HEK293T (cell line): Measurements from ENCODE around the gene MRPL39.

Experiments used
- CTCF ChIA-PET: fragments of 350-600 bp; formaldehyde crosslinking; extraction: SDS; loops from one replicate; lab custom pipeline; 2021; ENCODE audit warnings: antibody characterized with exemption, inconsistent platforms; lab: Yijun Ruan, JAX
- POLR2A ChIA-PET: fragments of 350-600 bp; formaldehyde crosslinking; extraction: SDS; loops from one replicate; lab custom pipeline; 2020; ENCODE audit warnings: antibody characterized with exemption, inconsistent platforms; lab: Yijun Ruan, JAX
- DNase-seq: peaks from one replicate; pipeline ENCODE4 v3.0.0; 2012; ENCODE audit warnings: mixed read lengths; ENCODE audit errors: extremely low spot score
- ARNT ChIP-seq: fragments of 450-650 bp; IDR thresholded peaks from 2 replicates; pipeline ENCODE4 v1.6.1; 2017; ENCODE audit warnings: mild to moderate bottlenecking
- BHLHE40 ChIP-seq: fragments of 450-650 bp; IDR thresholded peaks from 2 replicates; pipeline ENCODE4 v1.6.1; 2016; ENCODE audit warnings: mild to moderate bottlenecking, moderate library complexity, borderline replicate concordance
- CTBP1 ChIP-seq: fragments of 450-650 bp; IDR thresholded peaks from 2 replicates; pipeline ENCODE4 v1.6.1; 2016; ENCODE audit warnings: borderline replicate concordance
- ELF4 ChIP-seq: fragments of 450-650 bp; IDR thresholded peaks from 2 replicates; pipeline ENCODE4 v1.6.1; 2017; ENCODE audit warnings: antibody characterized with exemption
- FOXA1 ChIP-seq: fragments of 450-650 bp; IDR thresholded peaks from 2 replicates; pipeline ENCODE4 v1.6.1; 2016; ENCODE audit warnings: mild to moderate bottlenecking
- FOXK2 ChIP-seq: fragments of 450-650 bp; IDR thresholded peaks from 2 replicates; pipeline ENCODE4 v1.6.1; 2016; ENCODE audit warnings: mild to moderate bottlenecking
- FOXM1 ChIP-seq: fragments of 450-650 bp; IDR thresholded peaks from 2 replicates; pipeline ENCODE4 v1.6.1; 2017; ENCODE audit warnings: mild to moderate bottlenecking, borderline replicate concordance
- HDGF ChIP-seq: fragments of 450-650 bp; IDR thresholded peaks from 2 replicates; pipeline ENCODE4 v1.6.1; 2017; ENCODE audit warnings: antibody characterized with exemption, borderline replicate concordance
- L3MBTL2 ChIP-seq: fragments of 450-650 bp; conservative IDR thresholded peaks from 2 replicates; pipeline ENCODE4 v1.6.1; 2016; ENCODE audit warnings: mild to moderate bottlenecking
- LEF1 ChIP-seq: fragments of 450-650 bp; IDR thresholded peaks from 2 replicates; pipeline ENCODE4 v1.6.1; 2017; ENCODE audit warnings: mild to moderate bottlenecking, borderline replicate concordance
- NFRKB ChIP-seq: fragments of 450-650 bp; IDR thresholded peaks from 2 replicates; pipeline ENCODE4 v1.6.1; 2016; ENCODE audit warnings: mild to moderate bottlenecking, moderate library complexity
- PKNOX1 ChIP-seq: fragments of 450-650 bp; IDR thresholded peaks from 2 replicates; pipeline ENCODE4 v1.6.1; 2016
- SP1 ChIP-seq: fragments of 450-650 bp; IDR thresholded peaks from 2 replicates; pipeline ENCODE4 v1.6.1; 2017
- SUZ12 ChIP-seq: fragments of 450-650 bp; IDR thresholded peaks from 2 replicates; pipeline ENCODE4 v1.6.1; 2016; ENCODE audit warnings: mild to moderate bottlenecking
- TARDBP ChIP-seq: fragments of 450-650 bp; IDR thresholded peaks from 2 replicates; pipeline ENCODE4 v1.6.1; 2016
- ZNF384 ChIP-seq: fragments of 450-650 bp; IDR thresholded peaks from 2 replicates; pipeline ENCODE4 v1.6.1; 2016

Gene MRPL39

GRCh38 chr21:25582164-25582790, 25.0 kb downstream of the MRPL39 start:
- POLR2A ChIA-PET = no interaction called here
- no peak for DNase-seq
- TF ChIP-seq LEF1 = no peak
- TF ChIP-seq FOXK2 = no peak
- no peak for TF ChIP-seq FOXA1
- TF ChIP-seq ARNT = no peak
- TF ChIP-seq SUZ12 = no peak
- TF ChIP-seq ZNF384 = no peak
- TF ChIP-seq SP1 = no peak
- TF ChIP-seq PKNOX1 = no peak
- CTCF ChIA-PET = no interaction called here

GRCh38 chr21:25581582-25581981, 25.7 kb downstream of the MRPL39 start:
- ChIA-PET POLR2A (no interaction called here), CTCF (no interaction called here)
- DNase-seq = no peak
- TF ChIP-seq ARNT (no peak), FOXK2 (no peak), PKNOX1 (no peak), FOXA1 (no peak), L3MBTL2 (no peak), SP1 (no peak)

- no peak for DNase-seq
- TF ChIP-seq FOXM1 = no peak
- TF ChIP-seq SP1 = no peak
- TF ChIP-seq ELF4 = no peak
- no peak for TF ChIP-seq NFRKB
- TF ChIP-seq SUZ12 = no peak
- TF ChIP-seq ZNF384 = no peak
- TF ChIP-seq CTBP1 = no peak
- TF ChIP-seq HDGF = no peak
- no peak for TF ChIP-seq BHLHE40
- ChIA-PET POLR2A (no interaction called here), CTCF (no interaction called here)
These were observed 26.4 kb downstream of the MRPL39 start for GRCh38 chr21:25580912-25581260.

- ChIA-PET CTCF (no interaction called here), POLR2A (no interaction called here)
- TF ChIP-seq FOXA1 (no peak), ZNF384 (no peak), ARNT (no peak), TARDBP (no peak), LEF1 (no peak), SUZ12 (no peak), FOXM1 (no peak), CTBP1 (no peak), BHLHE40 (no peak), NFRKB (no peak), FOXK2 (no peak), PKNOX1 (no peak), L3MBTL2 (no peak)
- DNase-seq = no peak
These were observed 27.9 kb downstream of the MRPL39 start for GRCh38 chr21:25579226-25580013.

- POLR2A ChIA-PET = no interaction called here
- TF ChIP-seq LEF1 = no peak
- TF ChIP-seq CTBP1 = no peak
- no peak for TF ChIP-seq ELF4
- TF ChIP-seq PKNOX1 = no peak
- TF ChIP-seq NFRKB = no peak
- no peak for TF ChIP-seq FOXK2
- TF ChIP-seq L3MBTL2 = no peak
- no peak for TF ChIP-seq ARNT
- no peak for TF ChIP-seq ZNF384
- no peak for TF ChIP-seq FOXA1
- no peak for TF ChIP-seq SP1
- no peak for TF ChIP-seq TARDBP
- no peak for TF ChIP-seq SUZ12
- TF ChIP-seq FOXM1 = no peak
- no peak for TF ChIP-seq HDGF
- CTCF ChIA-PET = no interaction called here
- no peak for DNase-seq
These were observed 29.0 kb downstream of the MRPL39 start for GRCh38 chr21:25578056-25578961.
